ENCODE measurements around the gene PEF1.

The PEF1 gene

DNA sequence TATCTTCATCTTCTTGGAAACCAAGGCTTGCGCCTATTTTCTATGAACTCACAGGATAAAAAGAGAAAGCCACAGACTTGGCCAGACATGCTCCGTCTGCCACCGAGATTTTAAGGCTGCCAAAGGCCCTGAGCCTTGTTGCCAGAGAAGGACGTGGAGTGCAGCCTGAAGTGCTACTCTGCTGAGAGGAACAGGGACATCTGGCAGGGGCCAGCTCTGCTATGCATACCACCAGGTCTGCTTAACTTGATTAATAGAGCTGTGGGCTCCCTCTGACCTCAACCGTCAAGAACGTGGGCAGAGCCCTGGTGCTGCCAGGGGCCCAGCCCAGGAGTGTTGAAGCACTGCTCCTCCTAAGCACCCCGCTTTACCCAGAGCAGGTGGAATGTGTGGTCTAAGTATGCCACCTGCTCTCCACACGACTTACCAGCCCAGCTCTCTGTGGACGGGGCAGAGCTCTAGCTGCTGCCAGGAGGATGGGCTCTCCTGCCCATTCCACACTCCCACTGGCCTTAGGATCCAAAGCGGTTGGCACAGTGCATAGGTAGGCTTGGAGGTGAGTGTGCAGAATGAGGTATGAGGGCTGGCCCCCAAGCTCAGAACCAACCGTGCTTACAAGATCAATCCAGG is 16.6 kb downstream of the PEF1 start:
- DNase-seq (ENCODE audit: low spot score): peak; percentile 38

DNA sequence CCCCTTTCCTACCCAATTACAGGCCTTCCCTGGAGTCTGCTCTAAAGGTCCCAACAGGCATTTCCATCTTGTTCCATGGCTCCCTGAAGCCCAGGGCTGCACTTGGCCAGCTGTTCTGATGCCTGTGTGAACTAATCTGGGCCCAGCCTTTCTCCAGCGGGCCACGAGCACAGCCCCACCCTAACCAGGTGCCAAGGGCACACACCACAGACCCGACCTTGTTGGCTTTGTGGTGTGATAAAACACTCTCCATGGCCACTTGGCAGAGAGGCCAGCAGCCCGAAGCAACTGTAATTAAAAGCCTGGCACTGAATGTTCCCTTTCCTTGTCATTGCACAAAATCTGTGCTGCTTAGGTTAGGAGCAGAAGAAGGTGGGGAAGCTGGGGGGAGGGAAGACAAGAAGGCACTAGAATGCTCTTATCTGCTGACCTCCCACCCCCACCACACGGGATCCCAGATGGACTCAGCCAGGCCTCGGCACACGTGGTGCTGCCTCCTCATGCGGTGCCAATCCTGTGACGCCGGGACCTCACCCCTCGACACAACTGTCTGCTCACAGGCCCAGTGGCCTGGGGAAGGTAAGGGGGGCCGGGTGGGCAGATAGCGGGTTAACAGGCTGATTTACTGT is 17.3 kb downstream of the PEF1 start:
- no peak for DNase-seq (ENCODE audit: low spot score)

DNA sequence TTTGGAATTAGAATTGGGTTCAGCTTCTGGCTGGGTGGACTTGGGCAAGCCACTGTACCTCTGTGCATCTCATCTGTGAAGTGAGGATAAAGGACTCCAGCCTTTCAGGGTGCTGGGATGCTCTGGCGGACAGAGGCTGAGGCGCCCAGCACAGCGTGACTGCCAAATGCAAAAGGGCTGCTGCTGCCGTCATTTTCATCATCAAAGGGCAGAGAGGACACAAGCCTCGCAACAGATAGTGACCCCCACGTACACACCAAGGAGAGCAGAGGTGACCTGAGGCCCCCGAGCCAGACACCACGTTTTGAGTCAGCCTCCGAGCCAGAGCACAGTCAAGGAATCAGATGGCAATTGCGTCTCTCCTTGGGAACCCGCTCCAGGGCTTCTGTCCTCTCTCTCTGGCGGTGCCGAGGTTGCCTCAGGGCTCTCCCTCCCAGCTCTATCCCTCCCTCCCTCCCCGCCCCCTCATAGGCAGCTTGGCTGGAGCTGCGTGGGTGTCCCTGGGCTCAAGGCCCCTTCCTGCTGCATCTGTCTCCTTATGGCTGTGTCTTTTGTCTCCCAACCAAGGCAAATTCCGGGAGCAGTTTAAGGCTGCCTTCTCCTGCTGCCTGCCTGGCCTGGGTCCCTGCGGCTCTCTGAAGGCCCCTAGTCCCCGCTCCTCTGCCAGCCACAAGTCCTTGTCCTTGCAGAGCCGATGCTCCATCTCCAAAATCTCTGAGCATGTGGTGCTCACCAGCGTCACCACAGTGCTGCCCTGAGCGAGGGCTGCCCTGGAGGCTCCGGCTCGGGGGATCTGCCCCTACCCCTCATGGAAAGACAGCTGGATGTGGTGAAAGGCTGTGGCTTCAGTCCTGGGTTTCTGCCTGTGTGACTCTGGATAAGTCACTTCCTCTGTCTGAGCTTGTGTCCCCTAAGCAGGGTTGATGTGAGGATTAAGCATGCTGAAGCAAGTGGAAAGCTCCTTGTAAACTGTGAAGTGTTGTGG is 18.2 kb downstream of the PEF1 start:
- peak; percentile 58 for DNase-seq (ENCODE audit: low spot score)

DNA sequence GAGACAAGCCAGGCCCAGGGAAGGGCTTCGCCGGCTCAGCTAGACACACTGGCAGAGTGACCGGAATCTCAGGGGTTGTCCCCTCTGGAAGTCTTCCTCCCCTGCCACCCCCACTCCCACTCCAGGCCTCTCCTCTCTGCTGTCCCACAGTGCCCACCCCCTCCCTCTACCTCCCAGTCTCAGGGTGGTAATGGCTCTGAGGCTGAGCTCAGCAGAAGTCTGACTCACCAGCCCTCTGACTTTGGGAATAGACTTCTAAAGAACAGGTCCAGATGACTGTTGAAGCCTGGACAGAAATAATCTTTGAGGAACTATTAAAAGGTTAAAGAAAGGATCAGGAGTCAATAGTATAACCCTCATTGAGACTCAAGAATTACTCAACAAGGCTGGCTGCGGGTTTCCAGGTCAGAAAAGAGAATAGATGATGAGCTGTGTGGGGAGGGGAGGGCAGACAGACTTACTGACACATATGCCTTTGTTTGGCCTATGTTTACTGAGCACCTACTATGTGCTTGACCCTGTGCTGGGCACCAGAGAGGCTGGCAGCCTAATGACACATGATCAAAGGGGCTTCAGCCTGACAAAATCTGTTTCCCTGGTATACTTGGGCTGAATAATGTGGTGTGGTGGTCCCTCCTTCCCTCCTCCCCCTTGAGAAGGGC is 19.0 kb downstream of the PEF1 start:
- DNase-seq (ENCODE audit: low spot score): peak; percentile 73

DNA sequence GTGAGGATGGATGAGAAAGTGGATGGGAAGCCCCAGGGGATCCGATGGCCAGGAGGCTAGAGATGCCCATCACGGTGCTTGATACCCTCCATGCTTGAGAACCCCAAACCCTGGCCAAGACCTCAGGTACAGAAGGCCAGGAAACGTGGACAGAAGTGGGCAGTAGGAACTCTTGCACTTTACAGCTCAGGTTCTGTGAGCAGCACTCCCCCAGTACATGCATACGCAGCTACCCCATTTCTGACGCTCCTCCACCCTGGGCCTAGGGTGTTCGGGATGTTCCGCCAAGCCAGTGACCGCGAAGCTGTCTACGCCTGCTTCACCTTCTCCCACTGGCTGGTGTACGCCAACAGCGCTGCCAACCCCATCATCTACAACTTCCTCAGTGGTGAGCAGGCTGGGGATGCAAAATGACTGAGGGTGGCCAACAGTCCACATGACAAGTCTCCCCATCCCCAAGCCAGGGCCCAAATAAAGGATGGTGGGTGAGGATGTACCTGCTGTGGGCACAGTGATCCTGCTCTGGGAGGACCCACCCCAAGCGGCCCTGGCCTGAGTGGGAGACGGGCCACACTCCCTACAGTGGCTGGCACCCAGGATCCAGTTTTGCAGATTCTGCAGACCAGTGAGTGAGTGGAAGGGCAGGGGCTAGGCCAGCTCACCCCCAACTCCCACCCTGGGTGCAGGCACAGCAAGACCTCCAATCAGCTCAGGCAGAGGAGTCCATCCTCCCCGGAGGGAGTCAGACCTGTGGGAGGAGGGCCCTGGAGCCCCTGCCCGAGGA is 19.8 kb downstream of the PEF1 start:
- DNase-seq (ENCODE audit: low spot score): no peak

DNA sequence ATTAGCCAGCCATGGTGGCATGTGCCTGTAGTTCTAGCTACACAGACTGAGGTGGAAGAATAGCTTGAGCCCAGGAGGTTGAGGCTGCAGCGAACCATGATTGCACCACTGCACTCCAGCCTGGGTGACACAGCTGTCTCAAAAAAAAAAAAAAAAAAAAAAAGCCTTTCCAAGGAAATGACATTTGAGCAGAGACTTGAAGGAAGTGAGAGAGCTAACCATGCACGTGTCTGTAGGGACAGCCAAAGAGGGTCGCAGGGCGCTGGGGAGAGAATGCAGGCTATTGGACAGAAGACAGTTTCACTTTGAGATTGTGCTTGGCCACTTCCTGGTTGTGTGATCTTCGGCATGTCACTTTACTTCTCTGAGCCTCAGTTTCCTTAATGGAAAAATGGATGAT is 20.4 kb downstream of the PEF1 start:
- no peak for DNase-seq (ENCODE audit: low spot score)

DNA sequence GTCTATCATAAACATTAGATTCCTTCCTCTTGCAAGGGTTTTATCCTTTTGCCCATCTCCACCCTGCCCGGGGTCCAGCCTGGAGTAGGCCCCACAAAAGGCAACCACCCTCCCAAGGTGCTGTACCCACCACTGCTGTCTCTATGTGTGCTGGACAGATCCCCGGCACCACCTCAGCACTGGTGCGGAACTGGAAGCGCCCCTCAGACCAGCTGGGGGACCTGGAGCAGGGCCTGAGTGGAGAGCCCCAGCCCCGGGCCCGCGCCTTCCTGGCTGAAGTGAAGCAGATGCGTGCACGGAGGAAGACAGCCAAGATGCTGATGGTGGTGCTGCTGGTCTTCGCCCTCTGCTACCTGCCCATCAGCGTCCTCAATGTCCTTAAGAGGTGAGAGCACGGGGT is 21.3 kb downstream of the PEF1 start:
- DNase-seq (ENCODE audit: low spot score): no peak

DNA sequence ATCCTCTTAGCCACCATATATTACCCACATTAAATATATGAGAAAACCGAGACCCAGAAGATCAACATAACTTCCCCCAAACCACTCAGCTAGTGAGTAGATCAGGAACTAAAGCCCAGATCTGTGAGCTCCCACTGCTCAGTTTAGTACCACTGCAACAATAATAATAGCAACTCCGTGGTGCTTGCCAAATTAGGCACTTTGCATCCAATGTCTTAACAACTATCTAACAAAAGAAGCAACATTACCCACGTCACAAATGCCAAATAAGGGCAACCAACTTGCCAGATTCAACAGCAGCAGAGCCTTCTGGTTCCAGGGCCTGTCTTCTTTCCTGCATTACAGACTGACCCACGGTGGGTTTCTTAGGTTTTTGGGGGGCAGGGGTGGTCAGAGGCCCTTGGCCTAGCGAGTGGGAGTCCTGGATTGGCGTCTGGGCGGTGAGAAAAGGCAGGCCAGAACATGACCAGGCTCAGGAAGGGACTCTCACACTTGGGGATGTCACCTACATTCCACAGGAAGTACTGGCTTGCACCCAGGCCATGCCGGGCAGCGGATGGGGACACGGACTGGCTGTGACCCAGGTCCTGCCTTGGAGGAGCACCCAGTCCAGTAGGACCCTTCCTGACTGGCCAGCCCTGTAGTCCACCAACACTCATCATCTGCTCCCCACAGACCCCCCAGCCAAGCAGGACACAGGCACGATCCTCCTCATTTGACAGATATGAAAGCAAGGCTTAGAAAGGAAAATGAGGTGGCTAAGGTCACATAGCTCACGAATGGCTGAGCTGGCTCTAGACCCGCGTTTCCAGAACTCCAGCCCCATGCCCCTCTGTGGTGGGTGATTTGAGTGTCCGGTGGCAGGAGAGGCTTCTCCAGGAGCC is 22.6 kb downstream of the PEF1 start:
- DNase-seq (ENCODE audit: low spot score): no peak

DNA sequence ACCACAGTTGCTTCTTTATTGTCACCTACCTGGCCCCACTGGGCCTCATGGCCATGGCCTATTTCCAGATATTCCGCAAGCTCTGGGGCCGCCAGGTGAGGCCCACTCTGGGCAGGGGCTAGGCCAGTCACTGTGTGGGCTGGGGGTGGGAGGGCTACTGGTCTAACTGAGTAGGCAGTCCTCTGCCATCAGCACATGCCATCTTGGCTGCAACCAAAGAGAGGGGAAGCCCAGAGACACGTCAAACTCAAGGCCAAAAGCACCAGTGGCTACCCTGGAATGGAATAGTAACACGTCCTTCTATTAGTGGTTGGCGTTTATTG is 23.2 kb downstream of the PEF1 start:
- no peak for DNase-seq (ENCODE audit: low spot score)

DNA sequence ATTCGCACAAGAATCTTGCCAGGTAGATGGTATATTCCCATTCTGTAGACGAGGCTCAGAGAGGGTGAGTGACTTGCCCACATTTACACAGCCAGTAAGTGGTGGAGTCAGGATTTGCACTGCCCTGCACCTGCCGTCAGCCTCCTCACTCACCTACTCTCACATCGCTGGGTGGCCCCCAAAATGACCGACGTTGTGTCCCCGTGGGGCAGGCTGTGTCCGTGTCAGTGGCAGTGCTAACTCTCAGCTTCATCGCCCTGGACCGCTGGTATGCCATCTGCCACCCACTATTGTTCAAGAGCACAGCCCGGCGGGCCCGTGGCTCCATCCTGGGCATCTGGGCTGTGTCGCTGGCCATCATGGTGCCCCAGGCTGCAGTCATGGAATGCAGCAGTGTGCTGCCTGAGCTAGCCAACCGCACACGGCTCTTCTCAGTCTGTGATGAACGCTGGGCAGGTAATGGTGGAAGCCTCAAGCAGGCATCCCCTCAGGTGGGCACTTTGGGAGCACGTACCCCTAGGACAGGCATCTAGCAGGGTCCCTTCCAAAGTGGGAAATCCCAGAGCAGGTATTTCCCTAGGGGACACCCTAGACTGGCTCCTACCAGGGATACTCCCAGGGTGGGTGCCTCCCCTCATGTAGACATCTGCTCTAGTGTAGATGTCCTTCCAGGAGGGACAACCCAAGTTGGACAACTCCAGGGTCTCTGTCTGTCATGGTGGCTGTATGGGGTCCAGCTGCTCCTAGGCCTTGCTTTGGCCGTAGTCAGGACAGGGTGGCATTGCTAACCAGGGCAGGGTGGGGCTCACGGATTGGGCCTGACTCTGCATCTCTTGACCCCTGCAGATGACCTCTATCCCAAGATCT is 23.8 kb downstream of the PEF1 start:
- no peak for DNase-seq (ENCODE audit: low spot score)

DNA sequence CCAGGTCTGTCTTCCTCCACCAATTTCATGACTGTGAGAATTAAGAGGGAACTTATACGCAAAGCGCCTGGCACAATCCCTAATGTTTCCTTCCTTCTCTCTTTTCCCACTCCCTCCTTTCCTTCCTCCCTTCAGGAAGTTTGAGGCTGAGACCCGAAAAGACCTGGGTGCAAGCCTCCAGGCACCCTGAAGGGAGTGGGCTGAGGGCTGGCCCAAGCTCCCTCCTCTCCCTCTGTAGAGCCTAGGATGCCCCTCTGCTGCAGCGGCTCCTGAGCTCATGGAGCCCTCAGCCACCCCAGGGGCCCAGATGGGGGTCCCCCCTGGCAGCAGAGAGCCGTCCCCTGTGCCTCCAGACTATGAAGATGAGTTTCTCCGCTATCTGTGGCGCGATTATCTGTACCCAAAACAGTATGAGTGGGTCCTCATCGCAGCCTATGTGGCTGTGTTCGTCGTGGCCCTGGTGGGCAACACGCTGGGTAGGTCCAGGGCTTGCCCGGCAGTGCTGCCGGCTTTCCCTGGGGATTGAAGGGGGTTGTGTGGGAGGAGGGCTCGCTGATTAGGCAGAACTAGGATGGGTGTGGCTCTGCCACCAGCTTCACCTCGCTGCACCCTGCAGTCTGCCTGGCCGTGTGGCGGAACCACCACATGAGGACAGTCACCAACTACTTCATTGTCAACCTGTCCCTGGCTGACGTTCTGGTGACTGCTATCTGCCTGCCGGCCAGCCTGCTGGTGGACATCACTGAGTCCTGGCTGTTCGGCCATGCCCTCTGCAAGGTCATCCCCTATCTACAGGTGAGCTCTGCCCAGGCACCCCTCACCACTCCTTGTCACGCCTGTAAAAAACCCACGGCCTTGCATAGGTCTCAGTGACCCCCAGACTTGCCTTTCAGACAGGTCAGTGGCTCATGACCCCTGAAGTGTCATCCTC is 25.5 kb downstream of the PEF1 start:
- no peak for DNase-seq (ENCODE audit: low spot score)

DNA sequence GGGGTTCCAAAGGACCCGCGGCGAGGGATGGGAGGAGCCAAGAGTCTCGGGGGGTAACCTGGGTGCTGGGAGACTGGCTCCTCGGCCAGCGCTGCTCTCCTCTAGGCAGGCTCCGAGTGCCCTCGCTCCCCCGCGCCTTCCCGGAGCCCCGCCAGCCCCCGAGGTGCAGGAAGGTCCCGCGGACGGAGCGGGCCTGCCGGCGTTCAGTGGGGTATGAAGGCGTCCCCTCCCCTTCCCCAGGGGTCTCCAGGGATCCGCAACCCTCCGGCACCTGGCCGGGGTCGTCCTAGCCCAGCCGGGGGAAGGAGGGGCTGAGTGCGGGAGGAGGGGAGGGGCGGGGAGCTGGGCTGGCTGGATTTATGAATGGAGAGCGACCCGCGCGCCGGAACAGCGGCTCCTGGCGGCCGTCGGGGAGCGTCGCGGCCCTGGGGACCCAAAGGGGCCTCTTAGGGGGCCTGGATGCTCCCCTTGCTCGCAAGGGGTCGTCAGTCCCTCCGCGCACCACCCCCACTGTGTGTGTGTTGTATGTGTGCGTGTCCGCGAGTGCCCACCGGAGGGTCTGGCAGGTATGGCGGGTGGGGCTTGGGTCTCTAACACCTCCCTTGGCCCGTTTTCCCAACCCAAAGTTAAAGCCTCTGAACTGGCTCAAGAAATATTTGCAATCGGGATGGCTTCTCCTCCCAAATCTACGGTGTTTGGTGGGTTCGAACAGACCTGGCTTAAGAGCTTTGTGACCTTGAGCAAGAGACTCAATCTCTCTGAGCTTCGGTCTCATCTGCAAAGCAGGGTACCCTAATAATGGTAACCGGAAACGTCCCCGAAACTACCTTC is 26.5 kb downstream of the PEF1 start:
- peak; percentile 53 for DNase-seq (ENCODE audit: low spot score)

DNA sequence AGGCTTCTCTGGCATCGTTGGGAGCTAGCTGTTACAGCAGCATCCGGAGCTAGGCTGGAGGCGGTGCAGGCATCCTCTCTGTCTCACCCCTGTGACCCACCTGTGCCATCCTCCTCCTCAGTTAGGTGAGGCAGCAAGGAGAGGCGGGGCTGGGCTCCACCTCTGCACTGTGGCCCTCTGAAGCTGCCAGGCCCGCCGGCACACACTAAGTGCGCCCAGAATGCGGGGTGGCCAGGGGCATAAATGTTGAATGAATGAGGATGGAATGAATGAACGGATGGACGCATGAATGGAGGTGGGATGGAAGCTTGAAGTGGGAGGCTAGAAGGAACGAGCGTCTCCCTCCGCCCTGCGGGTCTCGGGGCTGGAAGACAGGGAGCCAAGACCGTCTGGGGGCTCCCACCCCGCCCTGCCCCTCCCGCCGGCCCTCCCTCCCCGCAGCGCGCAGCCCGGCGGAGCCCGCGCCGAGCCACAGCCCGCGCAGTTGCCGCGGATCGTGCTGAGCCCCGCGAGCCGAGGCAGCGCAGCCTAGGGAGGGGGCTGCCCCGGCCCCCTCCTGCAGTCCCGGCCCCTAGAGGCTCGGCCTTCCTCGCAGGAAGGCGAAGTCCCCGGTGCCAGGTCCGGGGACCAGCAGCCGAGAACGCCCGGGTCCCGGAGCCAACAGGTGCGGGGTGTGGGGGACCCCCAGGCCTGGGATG is 27.3 kb downstream of the PEF1 start, which contains the start of gene HCRTR1:
Gene HCRTR1 (plus strand): TSS at position 472 of the 698 bp plus-strand sequence. CDS start 1,504 bp downstream, outside the sequence.
- no peak for DNase-seq (ENCODE audit: low spot score)

DNA sequence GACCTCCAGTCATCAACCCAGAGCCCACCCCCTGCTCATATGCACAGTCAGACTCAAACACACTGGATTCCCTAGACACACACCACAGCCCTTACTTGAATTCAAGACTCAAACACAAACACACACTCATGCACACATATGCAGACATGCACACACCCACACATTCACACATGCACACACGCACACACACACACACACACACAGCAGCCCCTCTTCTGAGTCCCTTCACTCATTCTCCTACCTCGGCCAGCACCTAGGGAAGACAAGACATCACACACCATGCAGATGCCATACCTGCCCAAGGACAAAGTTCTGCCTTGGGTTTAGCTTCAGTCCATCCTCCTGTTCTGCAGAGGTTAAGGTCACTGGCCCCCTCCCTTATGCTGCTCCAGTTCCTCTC is 28.7 kb downstream of the PEF1 start:
- DNase-seq (ENCODE audit: low spot score): no peak

DNA sequence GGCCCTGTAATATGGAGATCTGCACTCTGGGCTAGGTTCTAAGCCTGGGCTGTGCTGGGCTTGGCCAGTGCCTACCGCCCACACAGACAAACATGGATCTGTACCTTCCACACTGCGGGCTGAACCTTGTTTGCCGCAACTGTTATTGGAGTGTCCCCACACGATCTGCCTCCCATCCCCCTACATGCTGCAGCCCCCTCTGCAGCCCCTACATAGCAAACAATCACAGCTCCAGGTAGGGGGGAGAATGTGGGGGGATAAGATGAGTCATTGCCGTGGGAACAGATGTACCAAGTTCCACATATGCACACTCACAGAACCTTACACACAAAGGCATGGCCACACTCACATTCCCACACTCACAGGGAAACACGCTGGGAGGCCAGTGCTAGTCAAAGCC is 29.3 kb downstream of the PEF1 start:
- DNase-seq (ENCODE audit: low spot score): no peak

DNA sequence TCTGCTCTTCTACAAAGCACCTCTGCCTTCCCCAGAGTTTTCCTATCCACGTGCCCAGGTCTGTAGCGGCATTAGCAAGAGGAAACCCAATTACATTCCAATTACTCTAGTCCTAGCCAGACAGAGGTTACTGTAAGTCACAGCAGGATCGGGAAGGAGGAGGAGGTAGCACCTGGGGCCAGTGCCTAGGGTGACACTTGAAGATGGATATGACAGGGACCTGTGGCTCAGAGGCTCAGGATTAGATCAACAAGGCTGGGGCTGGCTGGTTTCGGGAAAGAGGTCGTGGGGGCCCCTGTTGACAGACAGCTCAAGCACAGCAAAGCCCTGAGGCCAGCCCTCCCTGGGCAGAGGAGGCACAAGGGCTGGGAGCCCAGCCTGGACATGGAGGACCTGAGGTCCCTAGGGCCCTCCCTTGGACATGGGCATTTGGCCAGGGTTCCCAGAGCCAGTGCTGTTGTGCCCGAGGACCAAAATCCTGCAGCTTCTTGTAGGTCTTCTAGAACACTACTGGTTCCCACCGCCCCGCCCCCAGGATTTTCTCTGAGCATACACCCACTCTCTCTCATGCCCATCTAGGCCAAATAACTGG is 30.2 kb downstream of the PEF1 start:
- DNase-seq (ENCODE audit: low spot score): no peak

Measured in AG08395 (cell line).